Ovary (tissue), 9 donors: ENCODE data around the gene MUC13. TPM values are rescaled to one million over a fixed set of nuclear protein-coding genes. Genes with fewer than 3 reads are reported as not detected.

Experiments used
- DNase-seq, 5 donors: peaks; one replicate each; pipeline ENCODE4 v3.0.0-alpha.2; 2019 to 2020
- H3K27ac ChIP-seq, 2 donors: fragments of 200-600 bp; one replicate each; pipeline versions ENCODE4 v1.5.1 to v1.8.0; 2019 to 2022
- H3K27me3 ChIP-seq: fragments of 200-600 bp; one replicate; pipeline ENCODE4 v1.8.0; 2022
- H3K36me3 ChIP-seq: fragments of 200-600 bp; sonication (generic); one replicate; pipeline ENCODE4 v1.5.1; 2019
- H3K4me1 ChIP-seq: one replicate; pipeline ENCODE4 v1.8.1; 2013; ENCODE audit warnings: mild to moderate bottlenecking, moderate library complexity; ENCODE audit not compliant: insufficient read depth
- H3K4me3 ChIP-seq: fragments of 200-600 bp; sonication (generic); one replicate; pipeline ENCODE4 v1.5.1; 2017
- H3K9me3 ChIP-seq, 2 donors: fragments of 200-600 bp in 1 of 2; sonication (generic) in 1 of 2; one replicate each; pipeline versions ENCODE4 v1.5.1 to v1.8.1; 2013 to 2019; ENCODE audit warnings: mild to moderate bottlenecking in 1 of 2, moderate library complexity in 1 of 2
- CTCF ChIP-seq, 3 donors: fragments of 450-650 bp in 2 of 3; fragments of 200-600 bp in 1 of 3; IDR thresholded peaks; one replicate each; pipeline versions ENCODE4 v1.5.1 to v1.8.0; 2016 to 2022; ENCODE audit warnings: antibody characterized with exemption in 3 of 3, mild to moderate bottlenecking in 1 of 3
- EP300 ChIP-seq: sonication (generic); formaldehyde crosslinking; IDR thresholded peaks from one replicate; pipeline ENCODE4 v1.6.1; 2017; ENCODE audit warnings: antibody characterized with exemption
- POLR2A ChIP-seq: fragments of 450-650 bp; IDR thresholded peaks from one replicate; pipeline ENCODE4 v1.6.1; 2017; ENCODE audit warnings: antibody characterized with exemption, mild to moderate bottlenecking, moderate library complexity
- WGBS, 3 donors: extraction: QIAGEN DNeasy Blood & Tissue Kit in 1 of 3; methylation state at CpG; one replicate each; pipeline versions ENCODE4 v1.1.5 to v1.1.7; 2013 to 2017; 5-methylcytosine and 5-hydroxymethylcytosine counted together
- intact Hi-C, 4 donors: fragments of 100-400 bp; cut with DNase I; formaldehyde crosslinking; loops; one replicate each; pipeline versions ENCODE4 v1.11.0 to v1.15.1; 2022 to 2023
- polyA plus RNA-seq, 2 donors: library from polyadenylated mRNA; stranded (reverse); fragments of 200-250 nt in 1 of 2; fragments of 350-450 nt in 1 of 2; fragmentation: Illumina TruSeq in 1 of 2; extraction: RNeasy Lipid Tissue Mini Kit (QIAGEN cat#74804) in 1 of 2; gene quantifications; one replicate each; pipeline ENCODE4 v1.2.3, GENCODE V29; 2013 to 2014
- total RNA-seq, 7 donors: library from RNA; depleted of rRNA in 2 of 7; stranded (reverse); fragments of >200 nt in 2 of 7; fragmentation: NEBNext Ultra II Directional in 3 of 7; extraction: Animal tissue kit (Norgen Biotek cat#: 25700) in 3 of 7; gene quantifications; one replicate each; pipeline versions ENCODE4 v1.1.0 to v1.2.4, GENCODE V29; 2016 to 2023
- donor health status: DM: no; HTN: no; CAD: no; lungs with moderate emphysema.
- donor health status: DM: no; HTN: no; CAD: no.
- donor health status: Bipolar disorder and iron deficiency.
- donor health status: DM: yes; HTN: yes; CAD: no.
- donor health status: DM: no; HTN: no; CAD: no.
- donor health status: DM: yes; HTN: yes; CAD: no.

MUC13 gene
- total and polyA plus RNA-seq, 9 donors: 0.04 to 1.5 (median 0.23) TPM; not detected in 4

- Histone ChIP-seq H3K4me1 (no peaks in the 10 kb centered on the region), H3K9me3 (no peaks in the 10 kb centered on the region), H3K27me3 (no peaks in the 10 kb centered on the region), H3K36me3 (no peaks in the 10 kb centered on the region), H3K4me3 (no peak overlapping the region), H3K27ac (no peak overlapping the region)
- no peak for TF ChIP-seq CTCF (IDR thresholded peaks at IDR 0.05)
- TF ChIP-seq EP300: no peak
- TF ChIP-seq POLR2A: no peak
- intact Hi-C loops: no loop called here
- 76 to 87% (median 86%) methylated on average over 1 of the region's 1 CpG for WGBS, 3 donors
- DNase-seq: no peak
Measured at GRCh38 chr3:124873226-124873625, 61.3 kb downstream of the MUC13 start.

- Histone ChIP-seq H3K36me3 (no peaks in the 10 kb centered on the region), H3K27me3 (no peaks in the 10 kb centered on the region), H3K4me1 (no peaks in the 10 kb centered on the region), H3K4me3 (no peak overlapping the region), H3K27ac (no peak overlapping the region), H3K9me3 (no peaks in the 10 kb centered on the region)
- no peak for DNase-seq
- intact Hi-C loops: no loop called here
- WGBS, 3 donors: 94 to 99% (median 98%) methylated on average over 3 of the region's 3 CpGs
- TF ChIP-seq POLR2A (no peak), EP300 (no peak), CTCF (IDR thresholded peaks at IDR 0.05) (no peak)
Measured at GRCh38 chr3:124867511-124867910, 67.0 kb downstream of the MUC13 start.

- Histone ChIP-seq H3K4me3 (no peak overlapping the region), H3K27ac (no peak overlapping the region), H3K4me1 (peaks cover 9% of the 10 kb centered on the region), H3K9me3 (no peaks in the 10 kb centered on the region), H3K27me3 (no peaks in the 10 kb centered on the region), H3K36me3 (no peaks in the 10 kb centered on the region)
- no peak for DNase-seq
- TF ChIP-seq POLR2A (no peak), CTCF (IDR thresholded peaks at IDR 0.05) (no peak), EP300 (no peak)
- 69 to 94% (median 82%) methylated on average over 2 of the region's 2 CpGs for WGBS, 3 donors
- intact Hi-C loops: no loop called here
Measured at GRCh38 chr3:124862006-124862405, 72.5 kb downstream of the MUC13 start.

- Histone ChIP-seq H3K4me1 (peaks cover 9% of the 10 kb centered on the region), H3K4me3 (no peak overlapping the region), H3K27ac (no peak overlapping the region), H3K9me3 (no peaks in the 10 kb centered on the region), H3K27me3 (no peaks in the 10 kb centered on the region), H3K36me3 (no peaks in the 10 kb centered on the region)
- TF ChIP-seq POLR2A: no peak
- TF ChIP-seq CTCF (IDR thresholded peaks at IDR 0.05): no peak
- TF ChIP-seq EP300: no peak
- intact Hi-C loops: no loop called here
- no peak for DNase-seq
- 43 to 47% (median 45%) methylated on average over 9 of the region's 9 CpGs for WGBS, 3 donors
Measured at GRCh38 chr3:124861041-124861440, 73.5 kb downstream of the MUC13 start.

- Histone ChIP-seq H3K4me3 (no peak overlapping the region), H3K4me1 (peaks cover 9% of the 10 kb centered on the region), H3K9me3 (no peaks in the 10 kb centered on the region), H3K36me3 (no peaks in the 10 kb centered on the region), H3K27ac (no peak overlapping the region), H3K27me3 (no peaks in the 10 kb centered on the region)
- WGBS, 3 donors: 3 to 12% (median 5%) methylated on average over 1 of the region's 1 CpG
- no peak for TF ChIP-seq CTCF (IDR thresholded peaks at IDR 0.05)
- no peak for TF ChIP-seq EP300
- no peak for TF ChIP-seq POLR2A
- intact Hi-C loops: no loop called here
- DNase-seq: peak in 4 of 5 donors; percentile 38 to 63 (median 55)
Measured at GRCh38 chr3:124860599-124860998, 74.0 kb downstream of the MUC13 start.
